ENCODE measurements around the gene SLC44A2.

GRCh38 chr19:10636304-10636972 lies 11.1 kb downstream of the SLC44A2 start:
- no peak for TF ChIP-seq POLR2A (IDR thresholded peaks at IDR 0.05; ENCODE audit: low read length)
- TF ChIP-seq GATA1 (IDR thresholded peaks at IDR 0.05; ENCODE audit: low read depth, low read length) = no peak

Data from erythroblast (primary cell).